Esophagus squamous epithelium (tissue), 4 donors: ENCODE results near the gene CDON.

Experiments used
- POLR2A ChIP-seq, 4 donors: fragments of 450-650 bp; IDR thresholded peaks; one replicate each; pipeline ENCODE4 v1.6.1; 2017; ENCODE audit warnings: antibody characterized with exemption in 4 of 4, mild to moderate bottlenecking in 4 of 4, moderate library complexity in 3 of 4
- TF ChIP-seq, protein P1 (sequence below), 6 experiments: fragments of 450-650 bp in 4 of 6; fragments of 200-600 bp in 2 of 6; sonication (generic) in 2 of 6; IDR thresholded peaks; one replicate each; pipeline ENCODE4 v1.5.1; 2016 to 2019; ENCODE audit warnings: antibody characterized with exemption in 6 of 6, mild to moderate bottlenecking in 4 of 6, moderate library complexity in 4 of 6

DNA sequence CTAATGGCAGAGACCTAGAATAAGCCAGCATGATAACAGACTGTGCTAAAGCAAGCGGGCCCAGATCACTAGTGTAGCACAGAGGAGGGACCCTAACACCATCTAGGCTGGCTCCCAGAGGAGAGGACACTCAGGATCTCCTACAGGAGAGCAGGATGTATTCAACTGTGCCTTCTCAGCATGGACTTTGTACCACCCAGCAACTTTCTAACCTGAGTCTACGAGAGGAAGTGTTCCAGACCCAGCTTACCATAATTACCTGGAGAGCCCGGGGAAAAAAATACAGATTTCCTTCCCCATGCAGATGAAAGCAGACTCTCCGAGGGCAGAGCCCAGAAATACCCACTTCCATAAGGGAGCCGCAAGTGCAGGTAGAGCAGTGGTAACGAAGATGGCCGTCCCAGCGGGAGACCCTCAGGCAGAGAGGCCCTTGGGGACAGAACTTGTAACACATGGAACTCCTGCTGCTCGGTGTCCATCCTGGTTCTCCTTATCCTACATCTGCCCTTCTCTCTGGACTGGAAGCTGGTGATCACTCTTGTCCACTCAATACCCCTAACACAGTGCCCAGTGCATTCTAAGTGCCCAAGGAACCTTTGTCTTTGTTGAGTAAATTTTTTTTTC, 138.2 kb downstream of the CDON start:
- TF ChIP-seq, protein P1, sequence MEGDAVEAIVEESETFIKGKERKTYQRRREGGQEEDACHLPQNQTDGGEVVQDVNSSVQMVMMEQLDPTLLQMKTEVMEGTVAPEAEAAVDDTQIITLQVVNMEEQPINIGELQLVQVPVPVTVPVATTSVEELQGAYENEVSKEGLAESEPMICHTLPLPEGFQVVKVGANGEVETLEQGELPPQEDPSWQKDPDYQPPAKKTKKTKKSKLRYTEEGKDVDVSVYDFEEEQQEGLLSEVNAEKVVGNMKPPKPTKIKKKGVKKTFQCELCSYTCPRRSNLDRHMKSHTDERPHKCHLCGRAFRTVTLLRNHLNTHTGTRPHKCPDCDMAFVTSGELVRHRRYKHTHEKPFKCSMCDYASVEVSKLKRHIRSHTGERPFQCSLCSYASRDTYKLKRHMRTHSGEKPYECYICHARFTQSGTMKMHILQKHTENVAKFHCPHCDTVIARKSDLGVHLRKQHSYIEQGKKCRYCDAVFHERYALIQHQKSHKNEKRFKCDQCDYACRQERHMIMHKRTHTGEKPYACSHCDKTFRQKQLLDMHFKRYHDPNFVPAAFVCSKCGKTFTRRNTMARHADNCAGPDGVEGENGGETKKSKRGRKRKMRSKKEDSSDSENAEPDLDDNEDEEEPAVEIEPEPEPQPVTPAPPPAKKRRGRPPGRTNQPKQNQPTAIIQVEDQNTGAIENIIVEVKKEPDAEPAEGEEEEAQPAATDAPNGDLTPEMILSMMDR (IDR thresholded peaks at IDR 0.05): no peak
- no peak for TF ChIP-seq POLR2A (IDR thresholded peaks at IDR 0.05)
